Measurements from ENCODE around the gene SYNE1.
"Not testable (repeated sequence)": the region's sequence is repeated elsewhere in the genome, so short reads cannot be mapped to it uniquely, and the experiment has no call there.

SYNE1 gene

GRCh38 chr6:152531659-152532058 is 105.5 kb downstream of the SYNE1 start:
- Histone ChIP-seq H3K9ac (no peak overlapping the region), H3K79me2 (no peaks in the 10 kb centered on the region), H3K4me2 (ENCODE audit: low read length) (no peak overlapping the region), H3K27me3 (ENCODE audit: control insufficient read depth, insufficient read depth, low read length) (no peaks in the 10 kb centered on the region), H3K9me3 (ENCODE audit: control insufficient read depth, low read length) (no peaks in the 10 kb centered on the region), H2AFZ (no peak overlapping the region), H3K27ac (no peak overlapping the region), H3K36me3 (ENCODE audit: control insufficient read depth, insufficient read depth, low read length) (no peaks in the 10 kb centered on the region), H3K4me1 (no peaks in the 10 kb centered on the region), H3K4me3 (ENCODE audit: low read depth, low read length) (no peak overlapping the region)
- TF ChIP-seq CTCF (IDR thresholded peaks at IDR 0.05) = no peak

GRCh38 chr6:152529369-152529768 is 107.8 kb downstream of the SYNE1 start:
- no peak overlapping the region for H3K9ac ChIP-seq
- no peaks in the 10 kb centered on the region for H3K27me3 ChIP-seq (ENCODE audit: control insufficient read depth, insufficient read depth, low read length)
- H3K79me2 ChIP-seq = no peaks in the 10 kb centered on the region
- H3K9me3 ChIP-seq (ENCODE audit: control insufficient read depth, low read length) = no peaks in the 10 kb centered on the region
- no peak overlapping the region for H3K4me2 ChIP-seq (ENCODE audit: low read length)
- no peaks in the 10 kb centered on the region for H3K4me1 ChIP-seq
- no peaks in the 10 kb centered on the region for H3K36me3 ChIP-seq (ENCODE audit: control insufficient read depth, insufficient read depth, low read length)
- H2AFZ ChIP-seq = no peak overlapping the region
- no peak for TF ChIP-seq CTCF (IDR thresholded peaks at IDR 0.05)
- no peak overlapping the region for H3K27ac ChIP-seq
- H3K4me3 ChIP-seq (ENCODE audit: low read depth, low read length) = no peak overlapping the region

- H3K27me3 ChIP-seq (ENCODE audit: control insufficient read depth, insufficient read depth, low read length); H3K79me2 ChIP-seq; H3K27ac ChIP-seq; H3K4me1 ChIP-seq; H3K4me3 ChIP-seq (ENCODE audit: low read depth, low read length); H3K9ac ChIP-seq; H3K4me2 ChIP-seq (ENCODE audit: low read length); H3K36me3 ChIP-seq (ENCODE audit: control insufficient read depth, insufficient read depth, low read length); H3K9me3 ChIP-seq (ENCODE audit: control insufficient read depth, low read length); H2AFZ ChIP-seq: not testable (repeated sequence)
Observed at GRCh38 chr6:152514120-152514519, 123.0 kb downstream of the SYNE1 start.

GRCh38 chr6:152509916-152510315 is 127.2 kb downstream of the SYNE1 start:
- Histone ChIP-seq H3K36me3 (ENCODE audit: control insufficient read depth, insufficient read depth, low read length) (no peaks in the 10 kb centered on the region), H3K4me2 (ENCODE audit: low read length) (no peak overlapping the region), H3K4me3 (ENCODE audit: low read depth, low read length) (no peak overlapping the region), H3K27me3 (ENCODE audit: control insufficient read depth, insufficient read depth, low read length) (no peaks in the 10 kb centered on the region), H3K4me1 (no peaks in the 10 kb centered on the region), H2AFZ (no peak overlapping the region), H3K9me3 (ENCODE audit: control insufficient read depth, low read length) (no peaks in the 10 kb centered on the region), H3K9ac (no peak overlapping the region), H3K79me2 (no peaks in the 10 kb centered on the region), H3K27ac (no peak overlapping the region)
- TF ChIP-seq CTCF (IDR thresholded peaks at IDR 0.05) = no peak

- H3K27ac ChIP-seq = no peak overlapping the region
- H3K4me1 ChIP-seq = no peaks in the 10 kb centered on the region
- no peaks in the 10 kb centered on the region for H3K36me3 ChIP-seq (ENCODE audit: control insufficient read depth, insufficient read depth, low read length)
- H2AFZ ChIP-seq = no peak overlapping the region
- H3K27me3 ChIP-seq (ENCODE audit: control insufficient read depth, insufficient read depth, low read length) = no peaks in the 10 kb centered on the region
- TF ChIP-seq CTCF (IDR thresholded peaks at IDR 0.05) = no peak
- no peak overlapping the region for H3K9ac ChIP-seq
- H3K4me3 ChIP-seq (ENCODE audit: low read depth, low read length) = no peak overlapping the region
- no peaks in the 10 kb centered on the region for H3K79me2 ChIP-seq
- H3K4me2 ChIP-seq (ENCODE audit: low read length) = no peak overlapping the region
- H3K9me3 ChIP-seq (ENCODE audit: control insufficient read depth, low read length) = no peaks in the 10 kb centered on the region
Observed at GRCh38 chr6:152508477-152508876, 128.7 kb downstream of the SYNE1 start.
